ENCODE data around the gene ZNF319. TPM values are rescaled to one million over a fixed set of nuclear protein-coding genes. Genes with fewer than 3 reads are reported as not detected.
A peak's percentile ranks its signal among the peaks of the same experiment; 100 is the strongest.

The ZNF319 gene
- 5.0 and 5.5 TPM in 2 replicates for total RNA-seq (2021; fragmentation: NEBNext Ultra II Directional; extraction: Animal tissue kit (Norgen Biotek cat#: 25700))
- polyA plus RNA-seq (2011; rRNA removed), result 3.3 and 5.5 TPM in 2 replicates
- 3.2 TPM for polyA plus RNA-seq (2011; cell fraction: cytosol; rRNA removed)
- polyA plus RNA-seq (2011; cell fraction: nucleus; rRNA removed), result 6.8 TPM
- 2.8 to 3.7 TPM (median 3.5 TPM) in 4 replicates for polyA plus RNA-seq (2012, experiment 1 of 2)
- 3.1 TPM for polyA plus RNA-seq (2012, experiment 2 of 2)
- polyA plus RNA-seq (2013, experiment 1 of 2), result 4.2 TPM
- 4.9 TPM for polyA plus RNA-seq (2013, experiment 2 of 2)
- 5.2 and 6.1 TPM in 2 replicates for polyA minus RNA-seq (2011; rRNA and poly(A)+ RNA removed)
- 5.2 TPM for polyA minus RNA-seq (2011; cell fraction: cytosol; rRNA and poly(A)+ RNA removed)
- 6.0 TPM for polyA minus RNA-seq (2011; cell fraction: nucleus; rRNA and poly(A)+ RNA removed)
- long read RNA-seq, experiment 1, partial matches to known transcripts, result 0 of 4 reads
- long read RNA-seq, experiment 1, other reads (novel, unspliced or antisense), result 4 of 4 reads
- long read RNA-seq, experiment 2, result 0 reads

GRCh38 chr16:57999971-58000705 is at the start of gene ZNF319:
Gene ZNF319, minus strand, starts transcription at chr16:58000672. Its CDS starts 2,407 bp downstream, at chr16:57998265.
- Histone ChIP-seq H2BK12ac (ENCODE audit: low read depth, low read length) (no peak within 1 kb of the TSS), H3K9ac (replicated peaks in 1 of 4; ENCODE audit: extremely low read depth in 1 of 4, low read depth in 3 of 4, low read length in 3 of 4) (peak within 1 kb of the TSS; percentile 51 to 86 (median 52)), H4K91ac (replicated peaks; ENCODE audit: insufficient read length, low read length) (peak within 1 kb of the TSS; percentile 7), H3K18ac (ENCODE audit: extremely low read depth, low read length) (peak within 1 kb of the TSS; percentile 83; the same call in 1 of the 2 replicates), H2BK20ac (ENCODE audit: low read length) (no peak within 1 kb of the TSS), H3K27ac (ENCODE audit: low read depth, low read length) (no peak within 1 kb of the TSS), H2BK120ac (replicated peaks; ENCODE audit: low read depth, low read length) (no peak within 1 kb of the TSS), H2BK15ac (ENCODE audit: low read length) (no peak within 1 kb of the TSS), H3K23me2 (ENCODE audit: low read depth, low read length) (peaks cover 7% of the 10 kb centered on the region), H3K79me1 (ENCODE audit: low read depth, low read length) (no peaks in the 10 kb centered on the region), H3K4me3 (ENCODE audit: extremely low read depth in 1 of 4, insufficient read depth in 2 of 4, low read depth in 3 of 4, low read length in 4 of 4) (peak within 1 kb of the TSS; percentile 63 to 96 (median 84)), H4K20me1 (replicated peaks in 1 of 2; ENCODE audit: control insufficient read depth in 1 of 2, insufficient read depth in 2 of 2, low read length in 2 of 2) (peaks cover 0 to 6% of the 10 kb centered on the region in 2 experiments), H4K5ac (ENCODE audit: insufficient read length, low read depth, low read length) (peak within 1 kb of the TSS; percentile 45), H3K56ac (replicated peaks; ENCODE audit: insufficient read length, low read depth, low read length) (peak within 1 kb of the TSS; percentile 63), H3K4me1 (replicated peaks in 1 of 4; ENCODE audit: control insufficient read depth in 3 of 4, insufficient read depth in 4 of 4, low read length in 3 of 4) (peaks cover 5 to 8% (median 7%) of the 10 kb centered on the region in 4 experiments; a peak in 6 of 7 replicates), H3K14ac (ENCODE audit: insufficient read length) (no peak within 1 kb of the TSS), H2AFZ (ENCODE audit: low read length) (peak within 1 kb of the TSS; percentile 65; the same call in 1 of the 2 replicates), H4K8ac (ENCODE audit: extremely low read depth, insufficient read depth, low read length) (peak within 1 kb of the TSS; percentile 86), H3K36me3 (ENCODE audit: control insufficient read depth in 2 of 4, insufficient read depth in 4 of 4, low read length in 3 of 4) (peaks cover 2 to 21% (median 10%) of the 10 kb centered on the region in 4 experiments; a peak in 6 of 8 replicates), H2AK5ac (ENCODE audit: low read depth, low read length) (no peak within 1 kb of the TSS), H3K4ac (replicated peaks; ENCODE audit: insufficient read length, low read depth, low read length) (no peak within 1 kb of the TSS), H3K9me3 (ENCODE audit: insufficient read depth in 2 of 2, low read depth in 1 of 2, low read length in 1 of 2) (no peaks in the 10 kb centered on the region), H3K23ac (ENCODE audit: insufficient read length) (no peak within 1 kb of the TSS), H2BK5ac (ENCODE audit: low read depth, low read length) (peak within 1 kb of the TSS; percentile 71; the same call in 1 of the 2 replicates), H3K4me2 (ENCODE audit: insufficient read depth in 1 of 2, low read depth in 2 of 2, low read length in 2 of 2) (peak within 1 kb of the TSS; percentile 79 to 98), H3K27me3 (replicated peaks in 1 of 4; ENCODE audit: control insufficient read depth in 3 of 4, extremely low read depth in 1 of 4, insufficient read depth in 3 of 4, low read length in 3 of 4) (peaks cover 0 to 3% (median 0%) of the 10 kb centered on the region in 4 experiments; a peak in 2 of 7 replicates), H3K79me2 (ENCODE audit: control insufficient read depth in 1 of 2, insufficient read depth in 2 of 2, low read length in 2 of 2) (no peaks in the 10 kb centered on the region; a peak in 1 of 4 replicates)
- POLR2A ChIA-PET (ENCODE audit: partially characterized antibody), result interaction anchor here (0.5 to 2.2 kb wide), 7 partner anchors 8 to 273 kb away, joined by 3 to 7 read pairs (median 3); no protein-coding TSS in a partner anchor
- DNase-seq (ENCODE audit: low read depth in 1 of 2, low spot score in 2 of 2), result peak in 1 of 2 experiments; percentile 65
- 5% methylated on average over 13 of the region's 95 CpGs; no CpG with 5 or more reads in 1 of the 2 experiments for WGBS, 2 experiments (ENCODE audit: extremely low coverage in 1 of 2, insufficient coverage in 1 of 2, insufficient read length in 1 of 2, insufficient replicate concordance in 2 of 2, low coverage in 1 of 2, low lambda C conversion rate in 2 of 2, missing lambda C conversion rate in 1 of 2)
- FAIRE-seq, result no peak
- CTCF ChIA-PET (ENCODE audit: partially characterized antibody), result interaction anchor here (0.6 to 26.3 kb wide), 19 partner anchors 8 to 229 kb away, joined by 3 to 305 read pairs (median 4); no protein-coding TSS in a partner anchor
- peak; percentile 29 for TF ChIP-seq TAF7 (optimal IDR thresholded peaks at IDR 0.05; ENCODE audit: borderline replicate concordance, low read depth, low read length)
- no peak for TF ChIP-seq FOSL1 (IDR thresholded peaks at IDR 0.05; ENCODE audit: insufficient read depth, low read depth, low read length)
- TF ChIP-seq PHF8 (conservative IDR thresholded peaks at IDR 0.05; ENCODE audit: low read depth, low read length), result peak; percentile 85
- TF ChIP-seq GTF2F1 (IDR thresholded peaks at IDR 0.05; ENCODE audit: borderline replicate concordance, low read depth, low read length), result no peak
- TF ChIP-seq SIN3A (conservative IDR thresholded peaks at IDR 0.05 in 1 of 2, IDR thresholded peaks at IDR 0.05 in 1 of 2; ENCODE audit: low read depth in 1 of 2, low read length in 2 of 2), result peak in 1 of 2 experiments; percentile 66; a peak in 2 of 4 replicates
- peak; percentile 67; the same call in 1 of the 2 replicates for TF ChIP-seq CHD1 (IDR thresholded peaks at IDR 0.05; ENCODE audit: low read depth, low read length)
- no peak for TF ChIP-seq MAX (IDR thresholded peaks at IDR 0.05)
- no peak for TF ChIP-seq KDM4A (IDR thresholded peaks at IDR 0.05; ENCODE audit: low read depth, low read length, severe bottlenecking)
